Activated CD4-positive, alpha-beta T cell treated with anti-CD3 and anti-CD28 coated beads, Interleukin-10, Interleukin-2, amounts not matched to agents 100 ng/mL and 50 ng/mL, durations not matched to agents 16 hours and 8 hours (primary cell): ENCODE measurements around the gene ZNF341.
A peak's percentile ranks its signal among the peaks of the same experiment; 100 is the strongest.
"Not testable (repeated sequence)": the region's sequence is repeated elsewhere in the genome, so short reads cannot be mapped to it uniquely, and the experiment has no call there.

Source experiments
- DNase-seq: peaks from one replicate; pipeline ENCODE4 v3.0.0-alpha.2; 2020

Gene ZNF341

GRCh38 chr20:33772439-33772838 lies 40.6 kb downstream of the ZNF341 start:
- no peak for DNase-seq

GRCh38 chr20:33773412-33774089 lies 41.8 kb downstream of the ZNF341 start:
- DNase-seq, result peak; percentile 41

- no peak for DNase-seq
Observed at GRCh38 chr20:33777816-33778215, 46.0 kb downstream of the ZNF341 start.

- DNase-seq, result no peak
Observed at GRCh38 chr20:33781133-33781532, 49.3 kb downstream of the ZNF341 start.

- DNase-seq, result no peak
Observed at GRCh38 chr20:33781945-33782344, 50.1 kb downstream of the ZNF341 start.

- DNase-seq, result no peak
Observed at GRCh38 chr20:33783256-33783655, 51.5 kb downstream of the ZNF341 start.

GRCh38 chr20:33783818-33784217 lies 52.0 kb downstream of the ZNF341 start:
- DNase-seq, result no peak

- no peak for DNase-seq
Observed at GRCh38 chr20:33784225-33784624, 52.4 kb downstream of the ZNF341 start.

GRCh38 chr20:33785503-33785902 lies 53.7 kb downstream of the ZNF341 start:
- no peak for DNase-seq

GRCh38 chr20:33787253-33787891 lies 55.6 kb downstream of the ZNF341 start:
- no peak for DNase-seq

- no peak for DNase-seq
Observed at GRCh38 chr20:33788351-33789049, 56.7 kb downstream of the ZNF341 start.

GRCh38 chr20:33789109-33789857 lies 57.5 kb downstream of the ZNF341 start:
- no peak for DNase-seq

GRCh38 chr20:33789858-33790182 lies 58.0 kb downstream of the ZNF341 start:
- no peak for DNase-seq

GRCh38 chr20:33790566-33790965 lies 58.8 kb downstream of the ZNF341 start:
- no peak for DNase-seq

- no peak for DNase-seq
Observed at GRCh38 chr20:33791021-33791420, 59.2 kb downstream of the ZNF341 start.

- DNase-seq, result no peak
Observed at GRCh38 chr20:33791540-33791939, 59.7 kb downstream of the ZNF341 start.

GRCh38 chr20:33791959-33792597 lies 60.3 kb downstream of the ZNF341 start:
- peak; percentile 52 for DNase-seq

- not testable (repeated sequence) for DNase-seq
Observed at GRCh38 chr20:33792598-33792989, 60.8 kb downstream of the ZNF341 start.

- no peak for DNase-seq
Observed at GRCh38 chr20:33793011-33793931, 61.5 kb downstream of the ZNF341 start.

- no peak for DNase-seq
Observed at GRCh38 chr20:33796263-33796906, 64.6 kb downstream of the ZNF341 start.

- no peak for DNase-seq
Observed at GRCh38 chr20:33796907-33797544, 65.2 kb downstream of the ZNF341 start.
